ENCODE measurements around the gene MAGT1. TPM values are rescaled to one million over a fixed set of nuclear protein-coding genes. Genes with fewer than 3 reads are reported as not detected.

The MAGT1 gene
- total RNA-seq, 4 donors from 2014 or later, result 20.8 to 33.0 (median 26.8) TPM

GRCh38 chrX:77788050-77788449, 107.2 kb downstream of the MAGT1 start:
- peak overlapping the region; percentile 11 to 38 (median 28) for H3K4me3 ChIP-seq
- intact Hi-C loops (cut with DNase I), result loop anchor here (10.0 kb wide), 1 partner anchor 107 kb away; the partner anchor contains the start of genes COX7B and MAGT1

GRCh38 chrX:77786365-77786680, 108.9 kb downstream of the MAGT1 start:
- H3K4me1 ChIP-seq, result peaks cover 0 to 25% (median 17%) of the 10 kb centered on the region in 4 donors
- TF ChIP-seq EP300 (IDR thresholded peaks at IDR 0.05) (no peak), POLR2A (IDR thresholded peaks at IDR 0.05; ENCODE audit: low read depth) (no peak), POLR2AphosphoS5 (IDR thresholded peaks at IDR 0.05) (no peak), CTCF (IDR thresholded peaks at IDR 0.05) (no peak)
- intact Hi-C loops (cut with DNase I), result loop anchor here (10.0 kb wide), 1 partner anchor 108 kb away; the partner anchor contains the start of genes COX7B and MAGT1
- peak overlapping the region; percentile 84 to 92 (median 86) for H3K27ac ChIP-seq (replicated peaks in 1 of 4)
- no peak for DNase-seq (ENCODE audit: extremely low spot score)
- H3K27me3 ChIP-seq, result no peaks in the 10 kb centered on the region
- WGBS, result 49% methylated on average over 5 of the region's 5 CpGs
- H3K36me3 ChIP-seq, result no peaks in the 10 kb centered on the region
- peak overlapping the region; percentile 57 to 77 (median 68) for H3K4me3 ChIP-seq
- H3K9me3 ChIP-seq, result no peaks in the 10 kb centered on the region

More at GRCh38 chrX:77788050-77788449, 107.2 kb downstream of the MAGT1 start:
- Histone ChIP-seq H3K4me1 (peaks cover 0 to 24% (median 10%) of the 10 kb centered on the region in 4 donors), H3K27me3 (no peaks in the 10 kb centered on the region), H3K36me3 (no peaks in the 10 kb centered on the region), H3K27ac (replicated peaks in 1 of 4) (no peak overlapping the region), H3K9me3 (no peaks in the 10 kb centered on the region)
- TF ChIP-seq POLR2A (IDR thresholded peaks at IDR 0.05; ENCODE audit: low read depth), result no peak
- no peak for TF ChIP-seq EP300 (IDR thresholded peaks at IDR 0.05)
- TF ChIP-seq POLR2AphosphoS5 (IDR thresholded peaks at IDR 0.05), result no peak
- no peak for TF ChIP-seq CTCF (IDR thresholded peaks at IDR 0.05)
- 66% methylated on average over 2 of the region's 2 CpGs for WGBS
- DNase-seq (ENCODE audit: extremely low spot score), result no peak

GRCh38 chrX:77785486-77786364, 109.5 kb downstream of the MAGT1 start, which contains the start of gene ATRX:
TSS of gene ATRX (minus strand) at chrX:77786216. CDS start at chrX:77786001, 215 bp downstream.
- no peak for DNase-seq (ENCODE audit: extremely low spot score)
- H3K9me3 ChIP-seq, result no peaks in the 10 kb centered on the region
- 42% methylated on average over 43 of the region's 61 CpGs for WGBS
- H3K27me3 ChIP-seq, result no peaks in the 10 kb centered on the region
- H3K36me3 ChIP-seq, result no peaks in the 10 kb centered on the region
- peak within 1 kb of the TSS; percentile 57 to 77 (median 68) for H3K4me3 ChIP-seq
- TF ChIP-seq CTCF (IDR thresholded peaks at IDR 0.05) (no peak), POLR2AphosphoS5 (IDR thresholded peaks at IDR 0.05) (peak; percentile 62 to 69), POLR2A (IDR thresholded peaks at IDR 0.05; ENCODE audit: low read depth) (no peak), EP300 (IDR thresholded peaks at IDR 0.05) (no peak)
- intact Hi-C loops (cut with DNase I), result loop anchor here (10.0 kb wide), 1 partner anchor 109 kb away; the partner anchor contains the start of genes COX7B and MAGT1
- H3K4me1 ChIP-seq, result peaks cover 0 to 25% (median 17%) of the 10 kb centered on the region in 4 donors
- H3K27ac ChIP-seq (replicated peaks in 1 of 4), result peak within 1 kb of the TSS; percentile 84 to 92 (median 86)

- Histone ChIP-seq H3K27me3 (no peaks in the 10 kb centered on the region), H3K27ac (replicated peaks in 1 of 4) (no peak overlapping the region), H3K4me3 (no peak overlapping the region), H3K36me3 (no peaks in the 10 kb centered on the region), H3K4me1 (peaks cover 0 to 24% (median 20%) of the 10 kb centered on the region in 4 donors), H3K9me3 (no peaks in the 10 kb centered on the region)
- TF ChIP-seq POLR2AphosphoS5 (IDR thresholded peaks at IDR 0.05) (no peak), EP300 (IDR thresholded peaks at IDR 0.05) (no peak), POLR2A (IDR thresholded peaks at IDR 0.05; ENCODE audit: low read depth) (no peak), CTCF (IDR thresholded peaks at IDR 0.05) (no peak)
- DNase-seq (ENCODE audit: extremely low spot score), result no peak
- WGBS, result 74% methylated on average over 3 of the region's 3 CpGs
- intact Hi-C loops (cut with DNase I), result loop anchor here (10.0 kb wide), 1 partner anchor 115 kb away; the partner anchor contains the start of genes COX7B and MAGT1
Measured at GRCh38 chrX:77779695-77780094, 115.5 kb downstream of the MAGT1 start.

All from esophagus muscularis mucosa (tissue), 4 donors.